ENCODE measurements around the gene LARGE1.

GRCh38 chr22:33496112-33496511 is 424.2 kb downstream of the LARGE1 start:
- no peak for TF ChIP-seq CEBPB (IDR thresholded peaks at IDR 0.05; ENCODE audit: low read depth, low read length)
- no peak for TF ChIP-seq SP1 (IDR thresholded peaks at IDR 0.05; ENCODE audit: low read depth, low read length)
- TF ChIP-seq KDM1A (IDR thresholded peaks at IDR 0.05; ENCODE audit: borderline replicate concordance, low read length) = no peak
- no peak for TF ChIP-seq SIX5 (IDR thresholded peaks at IDR 0.05; ENCODE audit: low read depth, low read length)
- TF ChIP-seq POLR2AphosphoS5 (IDR thresholded peaks at IDR 0.05; ENCODE audit: low read depth, low read length) = no peak
- TF ChIP-seq CTCF (IDR thresholded peaks at IDR 0.05; ENCODE audit: control extremely low read depth in 1 of 3, insufficient read depth in 1 of 3, low read depth in 1 of 3, low read length in 3 of 3) = no peak
- TF ChIP-seq USF2 (IDR thresholded peaks at IDR 0.05; ENCODE audit: low read length) = no peak
